GM23338 (cell line): ENCODE data around the gene SRGAP3. TPM values are rescaled to one million over a fixed set of nuclear protein-coding genes. Genes with fewer than 3 reads are reported as not detected.

Experiments
- ATAC-seq: fragments of 200-7000 bp; cut with Tn5 transposase; 3 replicates; pipeline ENCODE4 v1.9.1; 2020
- DNase-seq: peaks from one replicate; pipeline ENCODE4 v3.0.0-alpha.2; 2015; ENCODE audit warnings: low spot score
- H2AFZ ChIP-seq: fragments of 200-600 bp; sonication (generic); 2 replicates; pipeline ENCODE4 v1.8.0; 2016; ENCODE audit warnings: antibody characterized with exemption, mild to moderate bottlenecking, moderate library complexity
- H3F3A ChIP-seq: fragments of 200-600 bp; sonication (generic); replicated peaks from 2 replicates; pipeline ENCODE4 v1.8.0; 2017; ENCODE audit warnings: antibody characterized with exemption, mixed run types, low read depth
- H3K27ac ChIP-seq: fragments of 200-600 bp; sonication (generic); 2 replicates; pipeline ENCODE4 v1.6.1; 2016; ENCODE audit warnings: low read depth
- H3K27me3 ChIP-seq: fragments of 200-600 bp; sonication (generic); 2 replicates; pipeline ENCODE4 v1.8.0; 2016; ENCODE audit warnings: mild to moderate bottlenecking, mixed run types, moderate library complexity; ENCODE audit not compliant: insufficient read depth
- H3K36me3 ChIP-seq: fragments of 200-600 bp; sonication (generic); 2 replicates; pipeline ENCODE4 v1.8.0; 2016; ENCODE audit warnings: mild to moderate bottlenecking; ENCODE audit not compliant: insufficient read depth
- H3K4me1 ChIP-seq: fragments of 200-600 bp; sonication (generic); 2 replicates; pipeline ENCODE4 v1.8.0; 2016; ENCODE audit warnings: mild to moderate bottlenecking, moderate library complexity; ENCODE audit not compliant: insufficient read depth
- H3K4me2 ChIP-seq: fragments of 200-600 bp; sonication (generic); 2 replicates; pipeline ENCODE4 v1.7.1; 2017; ENCODE audit warnings: mixed run types
- H3K4me3 ChIP-seq: fragments of 200-600 bp; sonication (generic); 2 replicates; pipeline ENCODE4 v1.6.1; 2016; ENCODE audit warnings: mixed run types
- H3K79me2 ChIP-seq: fragments of 200-600 bp; sonication (generic); replicated peaks from 2 replicates; pipeline ENCODE4 v1.8.0; 2017; ENCODE audit warnings: mild to moderate bottlenecking; ENCODE audit not compliant: insufficient read depth
- H3K9me2 ChIP-seq: fragments of 200-600 bp; sonication (generic); 2 replicates; pipeline ENCODE4 v1.8.0; 2017; ENCODE audit not compliant: insufficient read depth
- H4K20me1 ChIP-seq: fragments of 200-600 bp; sonication (generic); replicated peaks from 2 replicates; pipeline ENCODE4 v1.8.0; 2017; ENCODE audit warnings: mild to moderate bottlenecking; ENCODE audit not compliant: insufficient read depth
- H3K27ac Mint-ChIP-seq: 2 replicates; pipeline ENCODE4 v1.8.0; 2020; ENCODE audit warnings: inconsistent platforms, mild to moderate bottlenecking, moderate library complexity, mixed read lengths
- H3K27me3 Mint-ChIP-seq: 3 replicates; pipeline ENCODE4 v1.8.0; 2022; ENCODE audit warnings: low read depth, mild to moderate bottlenecking, moderate library complexity, mixed read lengths, inconsistent platforms; ENCODE audit not compliant: insufficient read depth, poor library complexity
- H3K36me3 Mint-ChIP-seq: 3 replicates; pipeline ENCODE4 v1.8.0; 2021; ENCODE audit warnings: low read depth, mild to moderate bottlenecking, inconsistent platforms, moderate library complexity, mixed read lengths
- H3K4me1 Mint-ChIP-seq: 3 replicates; pipeline ENCODE4 v1.8.0; 2020; ENCODE audit warnings: mild to moderate bottlenecking, inconsistent platforms, mixed read lengths
- H3K4me3 Mint-ChIP-seq: 3 replicates; pipeline ENCODE4 v1.8.0; 2021; ENCODE audit warnings: moderate library complexity, mild to moderate bottlenecking, inconsistent platforms, mixed read lengths
- H3K9me3 Mint-ChIP-seq: 3 replicates; pipeline ENCODE4 v1.8.0; 2020; ENCODE audit warnings: moderate library complexity, mild to moderate bottlenecking, inconsistent platforms, mixed read lengths
- CREB1 ChIP-seq: fragments of 250-450 bp; sonication (Bioruptor Pico); IDR thresholded peaks from 2 replicates; pipeline ENCODE4 v1.5.0; 2020; ENCODE audit warnings: low read depth, mild to moderate bottlenecking, moderate library complexity
- EZH2 ChIP-seq: fragments of 200-600 bp; sonication (generic); IDR thresholded peaks from one replicate; pipeline ENCODE4 v1.8.0; 2017; ENCODE audit warnings: antibody characterized with exemption, mild to moderate bottlenecking, low read depth; ENCODE audit not compliant: unreplicated experiment
- EZH2phosphoT487 ChIP-seq: fragments of 200-600 bp; sonication (generic); IDR thresholded peaks from one replicate; pipeline ENCODE4 v1.8.1; 2018; ENCODE audit warnings: antibody characterized with exemption; ENCODE audit not compliant: unreplicated experiment
- POLR2AphosphoS5 ChIP-seq: IDR thresholded peaks from 2 replicates; pipeline ENCODE4 v1.6.1; 2016; ENCODE audit warnings: antibody characterized with exemption, low read depth
- ZNF114 ChIP-seq: fragments of 250-450 bp; sonication (Bioruptor Pico); IDR thresholded peaks from 2 replicates; pipeline ENCODE4 v1.5.0; 2020; ENCODE audit warnings: mild to moderate bottlenecking, moderate library complexity
- ZNF331 ChIP-seq: fragments of 250-450 bp; sonication (Bioruptor Pico); IDR thresholded peaks from 2 replicates; pipeline ENCODE4 v1.5.0; 2020; ENCODE audit warnings: low read depth, mild to moderate bottlenecking, moderate library complexity
- polyA plus RNA-seq: library from polyadenylated mRNA; unstranded; fragments of >200 nt; fragmentation: Nextera tagmentation; extraction: Ambion mirVana; gene quantifications from 2 replicates; pipeline ENCODE4 v1.2.1, GENCODE V29; 2016
- total RNA-seq: library from RNA; depleted of rRNA; stranded (reverse); fragments of >200 nt; shearing (Covaris generic); gene quantifications from 2 replicates; pipeline ENCODE4 v1.2.3, GENCODE V29; 2014
- TF ChIP-seq, protein P1 (sequence below), 2 experiments: fragments of 200-600 bp in 1 of 2; sonication (generic) in 1 of 2; conservative IDR thresholded peaks; 2 replicates each; pipeline versions ENCODE4 v1.5.1 to v1.6.1; 2016 to 2017; ENCODE audit warnings: antibody characterized with exemption in 2 of 2, low read depth in 2 of 2, mild to moderate bottlenecking in 2 of 2, moderate library complexity in 1 of 2
- TF ChIP-seq, protein P2 (sequence below): IDR thresholded peaks from 2 replicates; pipeline ENCODE4 v1.6.1; 2016; ENCODE audit warnings: antibody characterized with exemption
- TF ChIP-seq, protein P3 (sequence below): IDR thresholded peaks from one replicate; pipeline ENCODE4 v1.6.1; 2018; ENCODE audit warnings: antibody characterized with exemption; ENCODE audit not compliant: unreplicated experiment

Gene SRGAP3
- total and polyA plus RNA-seq, 2 experiments from 2014 or later, result 6.4 to 9.4 TPM

DNA sequence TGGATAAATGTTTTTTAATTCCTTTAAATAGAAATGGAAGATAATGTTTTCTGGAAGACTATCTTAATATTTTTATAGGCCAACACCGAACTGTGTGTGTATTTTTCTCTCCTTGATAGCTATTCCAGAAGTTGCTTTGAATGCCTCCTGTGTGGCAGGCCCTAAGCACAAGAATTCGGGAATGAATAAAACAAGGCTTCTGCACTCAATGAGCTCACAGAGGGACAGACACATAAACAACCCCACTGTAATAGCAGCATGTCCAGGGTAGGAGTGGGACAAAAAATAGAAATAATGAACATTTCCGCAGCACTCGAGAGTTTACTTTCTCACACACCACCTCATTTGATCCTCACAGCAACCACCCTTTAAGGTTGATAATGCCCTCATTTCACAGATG, 18.0 kb downstream of the SRGAP3 start:
- ATAC-seq (no peak), DNase-seq (no peak)
- no peak overlapping the region for H2AFZ ChIP-seq
- H3K36me3 Mint-ChIP-seq, result no peaks in the 10 kb centered on the region
- H3K27ac ChIP-seq, result no peak overlapping the region
- H3K27ac Mint-ChIP-seq, result no peak overlapping the region
- H3F3A ChIP-seq, result no peaks in the 10 kb centered on the region
- peaks cover 4% of the 10 kb centered on the region; the same call in 1 of the 2 replicates for H3K9me2 ChIP-seq
- no peaks in the 10 kb centered on the region for H4K20me1 ChIP-seq
- no peaks in the 10 kb centered on the region for H3K27me3 ChIP-seq
- peaks cover 33% of the 10 kb centered on the region for H3K4me1 ChIP-seq
- H3K4me3 Mint-ChIP-seq, result no peak overlapping the region
- 0 out of 2 replicates have a peak, but pooled peaks cover 2% of the 10 kb centered on the region for H3K79me2 ChIP-seq
- no peak overlapping the region; the same call in 1 of the 2 replicates for H3K4me2 ChIP-seq
- H3K27me3 Mint-ChIP-seq, result peaks cover 3% of the 10 kb centered on the region
- no peaks in the 10 kb centered on the region for H3K36me3 ChIP-seq
- H3K4me1 Mint-ChIP-seq, result peaks cover 54% of the 10 kb centered on the region
- no peak for TF ChIP-seq ZNF331 (CRISPR knock-in tag)
- TF ChIP-seq ZNF114 (CRISPR knock-in tag), result no peak
- TF ChIP-seq CREB1 (CRISPR knock-in tag), result no peak
- TF ChIP-seq POLR2AphosphoS5, result no peak
- TF ChIP-seq EZH2, result no peak
- TF ChIP-seq, protein P1, sequence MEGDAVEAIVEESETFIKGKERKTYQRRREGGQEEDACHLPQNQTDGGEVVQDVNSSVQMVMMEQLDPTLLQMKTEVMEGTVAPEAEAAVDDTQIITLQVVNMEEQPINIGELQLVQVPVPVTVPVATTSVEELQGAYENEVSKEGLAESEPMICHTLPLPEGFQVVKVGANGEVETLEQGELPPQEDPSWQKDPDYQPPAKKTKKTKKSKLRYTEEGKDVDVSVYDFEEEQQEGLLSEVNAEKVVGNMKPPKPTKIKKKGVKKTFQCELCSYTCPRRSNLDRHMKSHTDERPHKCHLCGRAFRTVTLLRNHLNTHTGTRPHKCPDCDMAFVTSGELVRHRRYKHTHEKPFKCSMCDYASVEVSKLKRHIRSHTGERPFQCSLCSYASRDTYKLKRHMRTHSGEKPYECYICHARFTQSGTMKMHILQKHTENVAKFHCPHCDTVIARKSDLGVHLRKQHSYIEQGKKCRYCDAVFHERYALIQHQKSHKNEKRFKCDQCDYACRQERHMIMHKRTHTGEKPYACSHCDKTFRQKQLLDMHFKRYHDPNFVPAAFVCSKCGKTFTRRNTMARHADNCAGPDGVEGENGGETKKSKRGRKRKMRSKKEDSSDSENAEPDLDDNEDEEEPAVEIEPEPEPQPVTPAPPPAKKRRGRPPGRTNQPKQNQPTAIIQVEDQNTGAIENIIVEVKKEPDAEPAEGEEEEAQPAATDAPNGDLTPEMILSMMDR (conservative IDR thresholded peaks at IDR 0.05; ENCODE audit: low read depth in 2 of 2), result no peak
- no peaks in the 10 kb centered on the region; the same call in 2 of the 3 replicates for H3K9me3 Mint-ChIP-seq
- H3K4me3 ChIP-seq, result no peak overlapping the region

DNA sequence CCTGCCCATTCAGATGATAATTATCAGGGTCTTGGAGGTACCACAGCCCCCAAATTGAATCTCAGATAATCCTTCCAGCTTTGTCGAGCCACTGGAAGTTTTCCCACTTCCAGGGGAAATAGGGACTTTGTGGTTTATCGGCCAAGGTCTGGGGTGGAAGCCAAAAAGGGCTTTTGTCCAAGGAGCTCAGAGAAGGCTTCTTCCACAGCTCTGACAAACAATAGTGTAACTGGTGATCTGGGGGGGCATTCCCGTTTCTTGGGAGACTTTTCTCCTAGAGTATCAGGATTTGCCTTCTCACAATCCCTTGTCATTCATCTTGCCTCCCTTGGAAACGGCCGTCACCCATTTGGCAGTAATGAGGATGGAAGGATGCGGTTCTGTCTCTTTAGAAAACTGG, 18.4 kb downstream of the SRGAP3 start:
- no peaks in the 10 kb centered on the region for H3K36me3 Mint-ChIP-seq
- Histone ChIP-seq H3K27me3 (no peaks in the 10 kb centered on the region), H3K79me2 (0 out of 2 replicates have a peak, but pooled peaks cover 4% of the 10 kb centered on the region), H3K9me2 (peaks cover 4% of the 10 kb centered on the region; the same call in 1 of the 2 replicates), H3K4me2 (no peak overlapping the region; the same call in 1 of the 2 replicates), H3K4me3 (no peak overlapping the region), H2AFZ (no peak overlapping the region), H3K27ac (no peak overlapping the region), H3K36me3 (no peaks in the 10 kb centered on the region), H3F3A (no peaks in the 10 kb centered on the region), H4K20me1 (no peaks in the 10 kb centered on the region), H3K4me1 (peaks cover 37% of the 10 kb centered on the region)
- TF ChIP-seq, protein P2, sequence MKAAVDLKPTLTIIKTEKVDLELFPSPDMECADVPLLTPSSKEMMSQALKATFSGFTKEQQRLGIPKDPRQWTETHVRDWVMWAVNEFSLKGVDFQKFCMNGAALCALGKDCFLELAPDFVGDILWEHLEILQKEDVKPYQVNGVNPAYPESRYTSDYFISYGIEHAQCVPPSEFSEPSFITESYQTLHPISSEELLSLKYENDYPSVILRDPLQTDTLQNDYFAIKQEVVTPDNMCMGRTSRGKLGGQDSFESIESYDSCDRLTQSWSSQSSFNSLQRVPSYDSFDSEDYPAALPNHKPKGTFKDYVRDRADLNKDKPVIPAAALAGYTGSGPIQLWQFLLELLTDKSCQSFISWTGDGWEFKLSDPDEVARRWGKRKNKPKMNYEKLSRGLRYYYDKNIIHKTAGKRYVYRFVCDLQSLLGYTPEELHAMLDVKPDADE, result no peak
- TF ChIP-seq CREB1 (CRISPR knock-in tag) (no peak), POLR2AphosphoS5 (no peak)
- no peaks in the 10 kb centered on the region; the same call in 2 of the 3 replicates for H3K9me3 Mint-ChIP-seq
- ATAC-seq (no peak), DNase-seq (no peak)
- 0 out of 2 replicates have a peak overlapping the region, but pooled peaks have one; percentile 29 for H3K27ac Mint-ChIP-seq
- peaks cover 58% of the 10 kb centered on the region for H3K4me1 Mint-ChIP-seq
- H3K27me3 Mint-ChIP-seq, result peaks cover 3% of the 10 kb centered on the region
- H3K4me3 Mint-ChIP-seq, result no peak overlapping the region

DNA sequence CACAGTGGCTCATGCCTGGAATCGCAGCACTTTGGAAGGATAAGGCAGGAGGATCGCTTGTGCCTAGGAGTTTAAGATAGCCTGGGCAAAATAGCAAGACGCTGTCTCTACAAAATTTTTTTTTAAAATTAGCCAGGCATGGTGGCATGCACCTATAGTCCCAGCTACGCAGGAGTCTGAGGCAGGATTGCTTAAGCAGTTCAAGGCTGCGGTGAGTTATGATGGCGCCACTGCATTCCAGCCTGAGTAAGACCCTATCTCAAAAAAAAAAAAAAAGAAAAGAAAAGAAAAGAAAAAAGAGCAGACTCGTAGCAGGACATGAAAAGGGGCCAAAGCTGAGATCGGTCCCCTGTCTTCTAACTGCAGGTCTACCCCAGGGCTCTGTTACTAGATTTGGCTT, 18.9 kb downstream of the SRGAP3 start:
- no peaks in the 10 kb centered on the region for H3K27me3 ChIP-seq
- peaks cover 62% of the 10 kb centered on the region for H3K4me1 Mint-ChIP-seq
- no peak for DNase-seq
- H3K36me3 ChIP-seq, result no peaks in the 10 kb centered on the region
- no peak overlapping the region for H2AFZ ChIP-seq
- ATAC-seq, result no peak
- no peak overlapping the region; the same call in 1 of the 2 replicates for H3K4me2 ChIP-seq
- H3K79me2 ChIP-seq, result 0 out of 2 replicates have a peak, but pooled peaks cover 4% of the 10 kb centered on the region
- H3K4me3 ChIP-seq, result no peak overlapping the region
- no peak overlapping the region; the same call in 1 of the 2 replicates for H3K27ac Mint-ChIP-seq
- peaks cover 41% of the 10 kb centered on the region for H3K4me1 ChIP-seq
- H3K36me3 Mint-ChIP-seq, result no peaks in the 10 kb centered on the region
- H3K4me3 Mint-ChIP-seq, result no peak overlapping the region
- no peak overlapping the region for H3K27ac ChIP-seq
- H3K9me2 ChIP-seq, result peaks cover 4% of the 10 kb centered on the region; the same call in 1 of the 2 replicates
- H3F3A ChIP-seq, result no peaks in the 10 kb centered on the region
- H3K27me3 Mint-ChIP-seq, result peaks cover 3% of the 10 kb centered on the region
- no peaks in the 10 kb centered on the region; the same call in 2 of the 3 replicates for H3K9me3 Mint-ChIP-seq
- H4K20me1 ChIP-seq, result no peaks in the 10 kb centered on the region
- TF ChIP-seq ZNF331 (CRISPR knock-in tag) (no peak), EZH2 (no peak), EZH2phosphoT487 (no peak)
- TF ChIP-seq, protein P1 (conservative IDR thresholded peaks at IDR 0.05; ENCODE audit: low read depth in 2 of 2), result no peak
- TF ChIP-seq, protein P3, sequence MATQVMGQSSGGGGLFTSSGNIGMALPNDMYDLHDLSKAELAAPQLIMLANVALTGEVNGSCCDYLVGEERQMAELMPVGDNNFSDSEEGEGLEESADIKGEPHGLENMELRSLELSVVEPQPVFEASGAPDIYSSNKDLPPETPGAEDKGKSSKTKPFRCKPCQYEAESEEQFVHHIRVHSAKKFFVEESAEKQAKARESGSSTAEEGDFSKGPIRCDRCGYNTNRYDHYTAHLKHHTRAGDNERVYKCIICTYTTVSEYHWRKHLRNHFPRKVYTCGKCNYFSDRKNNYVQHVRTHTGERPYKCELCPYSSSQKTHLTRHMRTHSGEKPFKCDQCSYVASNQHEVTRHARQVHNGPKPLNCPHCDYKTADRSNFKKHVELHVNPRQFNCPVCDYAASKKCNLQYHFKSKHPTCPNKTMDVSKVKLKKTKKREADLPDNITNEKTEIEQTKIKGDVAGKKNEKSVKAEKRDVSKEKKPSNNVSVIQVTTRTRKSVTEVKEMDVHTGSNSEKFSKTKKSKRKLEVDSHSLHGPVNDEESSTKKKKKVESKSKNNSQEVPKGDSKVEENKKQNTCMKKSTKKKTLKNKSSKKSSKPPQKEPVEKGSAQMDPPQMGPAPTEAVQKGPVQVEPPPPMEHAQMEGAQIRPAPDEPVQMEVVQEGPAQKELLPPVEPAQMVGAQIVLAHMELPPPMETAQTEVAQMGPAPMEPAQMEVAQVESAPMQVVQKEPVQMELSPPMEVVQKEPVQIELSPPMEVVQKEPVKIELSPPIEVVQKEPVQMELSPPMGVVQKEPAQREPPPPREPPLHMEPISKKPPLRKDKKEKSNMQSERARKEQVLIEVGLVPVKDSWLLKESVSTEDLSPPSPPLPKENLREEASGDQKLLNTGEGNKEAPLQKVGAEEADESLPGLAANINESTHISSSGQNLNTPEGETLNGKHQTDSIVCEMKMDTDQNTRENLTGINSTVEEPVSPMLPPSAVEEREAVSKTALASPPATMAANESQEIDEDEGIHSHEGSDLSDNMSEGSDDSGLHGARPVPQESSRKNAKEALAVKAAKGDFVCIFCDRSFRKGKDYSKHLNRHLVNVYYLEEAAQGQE, result no peak
